Endothelial cell (in vitro differentiated cells): Measurements from ENCODE around the gene BDH2. TPM values are rescaled to one million over a fixed set of nuclear protein-coding genes. Genes with fewer than 3 reads are reported as not detected.
A peak's percentile ranks its signal among the peaks of the same experiment; 100 is the strongest.

Source experiments
- DNase-seq: peaks from one replicate; pipeline ENCODE4 v3.0.0; 2021; ENCODE audit warnings: low spot score
- H3K27ac Mint-ChIP-seq: one replicate; pipeline ENCODE4 v1.8.0; 2021; ENCODE audit warnings: mixed read lengths, inconsistent platforms; ENCODE audit not compliant: unreplicated experiment
- H3K27me3 Mint-ChIP-seq: one replicate; pipeline ENCODE4 v1.8.0; 2021; ENCODE audit warnings: mild to moderate bottlenecking, moderate library complexity, mixed read lengths, inconsistent platforms; ENCODE audit not compliant: unreplicated experiment
- H3K36me3 Mint-ChIP-seq: one replicate; pipeline ENCODE4 v1.8.0; 2021; ENCODE audit warnings: mild to moderate bottlenecking, low read depth, mixed read lengths, inconsistent platforms; ENCODE audit not compliant: unreplicated experiment
- H3K4me1 Mint-ChIP-seq: one replicate; pipeline ENCODE4 v1.8.0; 2021; ENCODE audit warnings: mild to moderate bottlenecking, mixed read lengths, inconsistent platforms; ENCODE audit not compliant: unreplicated experiment
- H3K4me3 Mint-ChIP-seq: one replicate; pipeline ENCODE4 v1.8.0; 2021; ENCODE audit warnings: mild to moderate bottlenecking, mixed read lengths, inconsistent platforms; ENCODE audit not compliant: unreplicated experiment
- H3K9me3 Mint-ChIP-seq: one replicate; pipeline ENCODE4 v1.8.0; 2021; ENCODE audit warnings: mixed read lengths, inconsistent platforms; ENCODE audit not compliant: unreplicated experiment
- CTCF ChIP-seq: fragments of 200-600 bp; sonication (generic); IDR thresholded peaks from one replicate; pipeline ENCODE4 v1.5.0; 2021; ENCODE audit warnings: antibody characterized with exemption; ENCODE audit not compliant: unreplicated experiment
- total RNA-seq: library from RNA; stranded (reverse); fragmentation: NEBNext Ultra II Directional; extraction: Animal tissue kit (Norgen Biotek cat#: 25700); gene quantifications from one replicate; pipeline ENCODE4 v1.2.1, GENCODE V29; 2021; ENCODE audit not compliant: unreplicated experiment

The BDH2 gene
- total RNA-seq, 1 donor from 2014 or later: 43.4 TPM

- DNase-seq: no peak
- TF ChIP-seq CTCF: no peak
- Mint-ChIP-seq H3K4me3 (no peak overlapping the region), H3K4me1 (no peaks in the 10 kb centered on the region), H3K36me3 (peaks cover 6% of the 10 kb centered on the region), H3K27ac (no peak overlapping the region), H3K27me3 (no peaks in the 10 kb centered on the region), H3K9me3 (no peaks in the 10 kb centered on the region)
These were observed 8.9 kb upstream of the BDH2 start for GRCh38 chr4:103108542-103108941.

- DNase-seq: no peak
- Mint-ChIP-seq H3K4me1 (no peaks in the 10 kb centered on the region), H3K36me3 (peaks cover 6% of the 10 kb centered on the region), H3K4me3 (no peak overlapping the region), H3K9me3 (no peaks in the 10 kb centered on the region), H3K27ac (no peak overlapping the region), H3K27me3 (no peaks in the 10 kb centered on the region)
- no peak for TF ChIP-seq CTCF
These were observed 6.1 kb upstream of the BDH2 start for GRCh38 chr4:103105558-103106356.

GRCh38 chr4:103104886-103105285 is 5.3 kb upstream of the BDH2 start:
- Mint-ChIP-seq H3K36me3 (peaks cover 6% of the 10 kb centered on the region), H3K27ac (no peak overlapping the region), H3K27me3 (no peaks in the 10 kb centered on the region), H3K4me3 (no peak overlapping the region), H3K9me3 (no peaks in the 10 kb centered on the region), H3K4me1 (no peaks in the 10 kb centered on the region)
- no peak for TF ChIP-seq CTCF
- DNase-seq: no peak

GRCh38 chr4:103100691-103101090 is 1.1 kb upstream of the BDH2 start:
- no peak for TF ChIP-seq CTCF
- H3K4me1 Mint-ChIP-seq: peaks cover 16% of the 10 kb centered on the region
- no peak for DNase-seq
- H3K27me3 Mint-ChIP-seq: peaks cover 4% of the 10 kb centered on the region
- no peak overlapping the region for H3K4me3 Mint-ChIP-seq
- no peaks in the 10 kb centered on the region for H3K36me3 Mint-ChIP-seq
- no peaks in the 10 kb centered on the region for H3K9me3 Mint-ChIP-seq
- H3K27ac Mint-ChIP-seq: no peak overlapping the region

GRCh38 chr4:103098756-103099440 is 736 bp downstream of the BDH2 start:
- H3K4me1 Mint-ChIP-seq: peaks cover 16% of the 10 kb centered on the region
- peak overlapping the region; percentile 91 for H3K4me3 Mint-ChIP-seq
- H3K27ac Mint-ChIP-seq: peak overlapping the region; percentile 86
- H3K27me3 Mint-ChIP-seq: peaks cover 4% of the 10 kb centered on the region
- no peaks in the 10 kb centered on the region for H3K9me3 Mint-ChIP-seq
- no peak for DNase-seq
- no peak for TF ChIP-seq CTCF
- H3K36me3 Mint-ChIP-seq: no peaks in the 10 kb centered on the region
